MG63 (cell line): ENCODE data around the gene EIF3D. TPM values are rescaled to one million over a fixed set of nuclear protein-coding genes. Genes with fewer than 3 reads are reported as not detected.

Experiments used
- DNase-seq: peaks from one replicate; pipeline ENCODE4 v3.0.0-alpha.2; 2020
- H3K27me3 ChIP-seq: fragments of 250-450 bp; sonication (Bioruptor Pico); 2 replicates; pipeline ENCODE4 v1.5.1; 2020; ENCODE audit warnings: mild to moderate bottlenecking, moderate library complexity
- H3K36me3 ChIP-seq: fragments of 250-450 bp; sonication (Bioruptor Pico); 2 replicates; pipeline ENCODE4 v1.5.1; 2020; ENCODE audit warnings: mild to moderate bottlenecking, moderate library complexity
- H3K4me3 ChIP-seq: fragments of 250-450 bp; sonication (Bioruptor Pico); 2 replicates; pipeline ENCODE4 v1.5.1; 2020; ENCODE audit warnings: mild to moderate bottlenecking, moderate library complexity
- H3K9me3 ChIP-seq: fragments of 250-450 bp; sonication (Bioruptor Pico); 2 replicates; pipeline ENCODE4 v1.5.1; 2020; ENCODE audit warnings: mild to moderate bottlenecking, moderate library complexity
- total RNA-seq: library from RNA; depleted of rRNA; stranded (reverse); fragments of >200 nt; shearing (Covaris generic); gene quantifications from 2 replicates; pipeline ENCODE4 v1.2.3, GENCODE V29; 2014; ENCODE audit warnings: low replicate concordance

Gene EIF3D
- total RNA-seq, 1 experiment from 2014 or later: 575 TPM

DNA sequence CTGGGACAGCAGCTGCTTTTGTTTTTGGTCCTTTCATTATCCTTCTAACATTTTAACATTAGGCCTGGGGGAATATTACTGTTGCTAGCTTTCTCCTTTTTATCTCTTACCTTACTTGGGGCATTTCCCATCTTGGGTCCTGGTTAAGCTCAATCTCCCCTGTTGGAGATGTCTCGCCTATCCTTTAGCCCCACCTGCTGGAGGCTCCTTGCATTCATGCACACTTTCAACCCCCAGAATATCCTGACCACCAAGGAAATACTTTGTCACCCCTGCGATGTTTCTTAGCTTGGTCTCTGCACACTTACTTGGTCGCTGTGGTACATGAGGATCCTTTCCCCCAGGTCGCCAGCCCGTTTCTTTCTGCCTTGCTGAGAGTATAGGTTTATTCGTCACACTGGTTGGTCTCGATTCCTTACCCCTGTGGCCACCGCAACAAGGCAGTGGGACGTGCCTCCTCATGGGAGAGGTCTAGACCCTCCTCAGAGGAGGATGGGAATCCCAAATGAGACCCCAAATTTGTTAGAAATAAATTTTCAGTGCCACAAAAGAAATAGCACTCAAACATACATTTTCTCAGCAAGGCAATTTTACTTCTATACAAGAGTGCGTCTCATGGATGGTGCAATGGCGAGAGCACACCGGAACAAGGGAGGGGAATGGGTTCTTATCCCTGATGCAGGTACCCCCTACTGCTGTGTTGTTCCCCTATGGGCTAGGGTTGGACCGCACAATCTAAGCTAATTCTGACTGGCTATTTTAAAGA is 42.2 kb downstream of the EIF3D start:
- peaks cover 31% of the 10 kb centered on the region for H3K36me3 ChIP-seq
- no peaks in the 10 kb centered on the region; the same call in 1 of the 2 replicates for H3K9me3 ChIP-seq
- H3K4me3 ChIP-seq: no peak overlapping the region
- no peaks in the 10 kb centered on the region for H3K27me3 ChIP-seq
- no peak for DNase-seq

DNA sequence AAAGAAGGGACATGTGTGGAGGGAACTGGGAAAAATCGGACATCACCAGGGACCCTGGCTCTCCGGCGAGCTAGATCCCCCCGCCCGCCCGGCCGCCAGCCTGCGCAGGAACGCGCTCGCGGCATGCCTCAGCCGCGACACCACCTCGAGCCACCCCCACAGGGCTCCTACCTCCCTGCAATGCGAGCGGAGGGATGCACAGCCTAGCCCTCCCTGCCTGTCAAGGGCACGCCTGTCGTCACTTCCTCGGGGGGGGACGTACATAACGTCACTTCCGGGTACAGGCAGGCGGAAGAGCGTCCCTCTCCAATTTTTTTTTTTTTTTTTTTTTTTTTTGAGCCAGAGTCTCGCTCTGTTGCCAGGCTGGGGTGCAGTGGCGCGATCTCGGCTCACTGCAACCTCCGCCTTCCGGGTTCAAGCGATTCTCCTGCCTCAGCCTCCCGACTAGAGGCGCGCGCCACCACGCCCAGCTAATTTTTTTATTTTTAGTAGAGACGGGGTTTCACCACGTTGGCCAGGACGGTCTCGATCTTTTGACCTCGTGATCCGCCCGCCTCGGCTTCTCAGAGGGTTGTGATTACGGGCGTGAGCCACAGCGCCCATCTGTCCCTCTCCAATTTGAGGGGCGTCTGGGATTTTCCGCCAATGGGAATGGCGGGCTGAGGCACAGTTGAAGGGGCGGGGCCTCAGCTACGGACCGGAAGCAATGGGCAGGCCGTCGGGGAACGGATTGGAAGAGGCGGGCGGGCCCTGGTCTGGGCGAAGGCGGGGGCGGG is 47.4 kb downstream of the EIF3D start, which contains the start of gene TXN2:
Gene TXN2 (minus strand): TSS at position 248 of the 776 bp plus-strand sequence. CDS start 803 bp downstream, outside the sequence.
- peak; percentile 96 for DNase-seq
- Histone ChIP-seq H3K4me3 (peak within 1 kb of the TSS; percentile 85), H3K9me3 (no peaks in the 10 kb centered on the region), H3K27me3 (no peaks in the 10 kb centered on the region), H3K36me3 (peaks cover 36% of the 10 kb centered on the region)

GRCh38 chr22:36480941-36481392 is 48.0 kb downstream of the EIF3D start:
- Histone ChIP-seq H3K9me3 (no peaks in the 10 kb centered on the region), H3K4me3 (peak overlapping the region; percentile 85), H3K27me3 (no peaks in the 10 kb centered on the region), H3K36me3 (peaks cover 34% of the 10 kb centered on the region)
- no peak for DNase-seq

DNA sequence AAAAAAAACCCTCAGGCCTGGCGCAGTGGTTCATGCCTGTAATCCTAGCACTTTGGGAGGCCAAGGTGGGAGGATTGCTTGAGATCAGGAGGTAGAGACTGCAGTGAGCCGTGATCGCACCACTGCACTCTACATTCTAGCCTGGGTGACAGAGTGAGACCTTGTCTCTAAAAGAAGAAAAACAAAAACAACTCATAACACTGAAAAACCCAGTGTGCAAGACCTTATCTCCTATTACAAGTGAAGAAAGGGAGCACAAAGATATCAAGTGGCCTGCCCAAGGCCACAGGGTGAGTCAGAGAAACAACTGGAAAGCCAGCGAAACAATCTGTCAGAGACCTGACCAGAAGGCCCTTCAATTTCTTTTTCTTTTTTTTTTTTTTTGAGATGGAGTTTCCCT is 50.0 kb downstream of the EIF3D start:
- DNase-seq: no peak
- H3K9me3 ChIP-seq: no peaks in the 10 kb centered on the region
- no peaks in the 10 kb centered on the region for H3K27me3 ChIP-seq
- no peak overlapping the region for H3K4me3 ChIP-seq
- H3K36me3 ChIP-seq: peaks cover 47% of the 10 kb centered on the region

DNA sequence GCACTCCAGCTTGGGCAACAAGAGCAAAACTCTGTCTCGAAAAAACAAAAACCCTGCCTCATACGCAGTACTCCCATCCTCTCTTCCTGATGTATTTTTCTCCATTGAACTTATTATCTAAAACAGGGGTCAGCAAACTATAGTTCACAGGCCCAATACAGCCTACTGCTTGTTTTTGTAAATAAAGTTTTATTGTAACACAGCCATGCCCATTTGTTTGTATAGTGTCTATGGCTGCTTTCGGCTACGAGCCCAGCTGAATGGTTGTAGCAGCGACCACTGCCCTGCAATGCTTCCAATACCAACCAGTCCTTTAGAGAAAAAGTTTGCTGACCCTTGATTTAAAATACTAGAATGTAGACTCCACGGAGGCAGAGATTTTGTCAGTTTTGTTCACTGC is 53.6 kb downstream of the EIF3D start:
- H3K4me3 ChIP-seq: no peak overlapping the region
- no peaks in the 10 kb centered on the region for H3K27me3 ChIP-seq
- H3K9me3 ChIP-seq: no peaks in the 10 kb centered on the region
- no peak for DNase-seq
- peaks cover 52% of the 10 kb centered on the region for H3K36me3 ChIP-seq

DNA sequence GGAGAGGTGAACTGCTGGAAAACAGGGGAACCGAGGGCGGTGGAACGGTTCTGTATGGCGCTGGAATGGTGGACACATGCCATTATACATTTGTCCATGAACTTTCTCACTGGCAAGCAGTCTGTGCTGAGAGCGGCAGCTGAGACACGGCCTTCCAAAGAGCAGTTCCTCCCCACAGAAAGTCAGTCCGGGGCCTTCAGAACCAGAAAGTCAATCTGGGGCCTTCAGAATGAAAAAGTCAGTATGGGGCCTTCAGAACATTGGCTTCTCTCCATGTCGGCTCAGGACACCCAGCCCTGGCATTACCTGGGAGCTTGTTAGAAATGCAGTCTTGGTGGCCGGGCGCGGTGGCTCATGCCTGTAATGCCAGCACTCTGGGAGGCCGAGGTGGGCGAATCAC is 56.3 kb downstream of the EIF3D start:
- Histone ChIP-seq H3K27me3 (no peaks in the 10 kb centered on the region), H3K4me3 (no peak overlapping the region), H3K9me3 (no peaks in the 10 kb centered on the region), H3K36me3 (peaks cover 48% of the 10 kb centered on the region)
- no peak for DNase-seq

DNA sequence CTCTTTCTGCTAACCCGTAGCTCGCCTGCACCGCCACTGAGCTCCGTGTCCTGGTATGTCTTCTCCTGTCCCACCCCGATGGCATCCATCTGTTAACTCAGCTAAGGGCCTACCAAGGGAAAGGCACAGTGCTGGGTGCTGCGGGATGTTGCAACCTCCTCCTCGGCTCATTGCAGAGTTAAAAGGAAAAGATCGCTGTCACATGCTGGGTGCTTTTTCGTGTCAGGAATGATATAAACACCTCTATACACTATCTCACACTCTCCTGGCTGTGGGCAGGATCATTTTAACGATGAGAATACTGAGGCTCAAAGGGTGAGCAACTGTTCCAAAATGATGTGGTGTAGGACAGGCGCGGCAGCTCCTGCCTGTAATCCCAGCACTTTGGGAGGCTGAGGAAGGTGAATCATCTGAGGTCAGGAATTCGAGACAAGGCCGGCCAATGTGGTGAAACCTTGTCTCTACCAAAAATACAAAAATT is 57.6 kb downstream of the EIF3D start:
- DNase-seq: peak; percentile 33
- Histone ChIP-seq H3K27me3 (no peaks in the 10 kb centered on the region), H3K36me3 (peaks cover 49% of the 10 kb centered on the region), H3K9me3 (no peaks in the 10 kb centered on the region), H3K4me3 (no peak overlapping the region)

DNA sequence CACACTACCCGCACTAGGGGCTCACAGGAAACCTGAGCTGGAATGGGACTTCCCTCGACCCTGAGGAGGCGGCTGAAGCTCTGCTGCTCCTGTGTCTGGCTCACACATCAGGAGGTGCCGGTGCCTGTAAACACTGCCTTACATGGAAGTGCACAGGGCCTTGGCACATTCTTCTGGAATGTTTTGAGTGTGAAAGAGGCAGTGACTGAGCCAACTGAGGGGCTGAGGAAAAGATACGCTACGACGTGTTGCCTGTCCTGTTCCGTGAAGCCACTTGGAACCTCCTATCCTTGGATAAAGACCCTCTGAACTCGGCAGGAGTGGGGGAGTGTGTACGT is 58.0 kb downstream of the EIF3D start:
- Histone ChIP-seq H3K4me3 (no peak overlapping the region), H3K27me3 (no peaks in the 10 kb centered on the region), H3K36me3 (peaks cover 48% of the 10 kb centered on the region), H3K9me3 (no peaks in the 10 kb centered on the region)
- no peak for DNase-seq

DNA sequence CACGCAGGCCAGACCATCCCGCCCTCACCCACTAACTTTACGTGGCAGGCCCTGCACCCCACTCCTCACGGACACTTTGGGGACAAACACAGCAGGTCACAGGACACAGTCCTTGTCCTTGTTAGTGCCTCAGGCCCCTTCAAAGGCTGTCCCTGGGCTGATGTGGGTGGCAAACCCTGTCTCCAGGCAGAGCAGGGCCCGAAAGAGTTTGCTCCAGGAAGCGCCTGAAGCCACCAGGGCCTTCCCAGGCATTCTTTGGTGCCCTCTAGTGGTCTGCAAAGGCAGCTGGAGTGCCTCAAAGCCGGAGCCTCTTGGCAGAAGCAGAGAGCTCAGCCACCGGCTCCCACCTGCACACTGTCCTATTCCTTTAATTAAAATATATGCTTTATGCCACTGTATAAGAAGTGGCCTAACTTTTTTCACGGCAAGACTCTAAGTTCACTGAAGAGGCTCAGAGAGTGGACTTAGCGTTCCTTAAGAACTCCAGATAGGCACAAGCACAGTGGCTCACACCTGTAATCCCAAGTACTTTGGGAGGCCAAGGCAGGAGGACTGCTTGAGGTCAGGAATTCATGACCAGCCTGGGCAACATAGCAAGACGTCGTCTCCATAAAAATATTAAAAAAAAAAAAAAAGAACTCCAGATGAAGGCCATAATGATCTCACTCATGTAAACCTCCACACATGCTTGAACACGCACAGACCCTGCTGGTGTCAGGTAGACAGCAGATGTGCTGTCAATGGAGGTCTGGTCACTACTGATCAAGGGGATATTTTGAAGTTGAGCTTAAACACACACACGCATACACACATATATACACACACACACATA is 58.6 kb downstream of the EIF3D start:
- Histone ChIP-seq H3K36me3 (peaks cover 45% of the 10 kb centered on the region), H3K9me3 (no peaks in the 10 kb centered on the region), H3K4me3 (no peak overlapping the region), H3K27me3 (no peaks in the 10 kb centered on the region)
- DNase-seq: peak; percentile 73

DNA sequence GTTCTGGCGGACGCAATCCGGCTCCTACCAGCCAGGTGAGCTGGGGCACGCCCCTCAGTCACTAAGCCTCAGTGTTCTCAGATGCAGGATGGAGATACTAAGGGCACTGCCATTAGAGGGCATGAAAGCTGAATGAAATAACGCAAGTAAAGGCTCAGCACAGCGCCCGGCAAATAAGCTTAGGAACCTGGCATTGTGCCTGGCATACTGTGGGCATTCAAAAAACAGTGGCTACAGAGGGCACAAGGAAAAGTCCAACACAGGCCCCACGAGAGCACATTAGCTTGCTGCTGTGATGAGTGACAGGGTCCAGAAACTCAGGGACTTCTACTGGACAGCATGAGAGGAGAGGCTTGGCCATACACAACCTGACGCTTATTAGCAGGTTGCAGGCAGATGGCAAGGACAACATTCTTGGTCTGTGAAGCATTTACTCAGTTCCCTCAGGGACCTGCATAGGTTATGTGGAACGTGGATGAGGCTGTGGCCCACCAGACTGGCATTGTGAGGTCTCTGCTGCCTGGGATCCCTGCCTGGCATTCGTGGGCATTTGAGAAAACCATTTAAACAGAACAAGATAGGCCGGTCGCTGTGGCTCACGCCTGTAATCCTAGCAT is 59.8 kb downstream of the EIF3D start:
- Histone ChIP-seq H3K36me3 (peaks cover 38% of the 10 kb centered on the region), H3K4me3 (no peak overlapping the region), H3K27me3 (no peaks in the 10 kb centered on the region), H3K9me3 (no peaks in the 10 kb centered on the region)
- peak; percentile 41 for DNase-seq

DNA sequence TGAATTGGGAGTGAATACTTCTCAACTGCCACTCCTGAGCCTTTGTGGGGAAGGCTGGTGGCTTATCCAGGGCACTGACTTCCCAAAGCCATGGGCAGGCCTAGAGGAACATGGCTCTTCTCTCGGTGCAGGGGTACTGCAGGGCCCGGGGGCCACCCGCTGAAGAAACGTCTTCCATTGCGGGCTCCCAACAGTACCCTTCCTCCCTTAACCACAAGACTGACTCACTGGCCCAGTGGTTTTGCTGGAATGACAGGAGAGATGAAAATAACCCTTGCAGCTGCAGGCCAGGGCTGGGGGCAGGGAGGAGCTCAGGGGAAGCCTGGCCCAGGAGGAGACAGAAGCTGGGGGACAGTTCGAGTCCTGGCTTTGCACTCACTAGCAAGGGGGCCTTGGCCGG is 61.0 kb downstream of the EIF3D start:
- H3K4me3 ChIP-seq: no peak overlapping the region
- H3K9me3 ChIP-seq: no peaks in the 10 kb centered on the region
- no peaks in the 10 kb centered on the region for H3K27me3 ChIP-seq
- H3K36me3 ChIP-seq: peaks cover 38% of the 10 kb centered on the region
- DNase-seq: peak; percentile 92

- H3K36me3 ChIP-seq: peaks cover 38% of the 10 kb centered on the region
- DNase-seq: peak; percentile 85
- no peaks in the 10 kb centered on the region for H3K27me3 ChIP-seq
- H3K9me3 ChIP-seq: no peaks in the 10 kb centered on the region
- H3K4me3 ChIP-seq: no peak overlapping the region
These were observed 61.7 kb downstream of the EIF3D start for GRCh38 chr22:36467042-36467810.

DNA sequence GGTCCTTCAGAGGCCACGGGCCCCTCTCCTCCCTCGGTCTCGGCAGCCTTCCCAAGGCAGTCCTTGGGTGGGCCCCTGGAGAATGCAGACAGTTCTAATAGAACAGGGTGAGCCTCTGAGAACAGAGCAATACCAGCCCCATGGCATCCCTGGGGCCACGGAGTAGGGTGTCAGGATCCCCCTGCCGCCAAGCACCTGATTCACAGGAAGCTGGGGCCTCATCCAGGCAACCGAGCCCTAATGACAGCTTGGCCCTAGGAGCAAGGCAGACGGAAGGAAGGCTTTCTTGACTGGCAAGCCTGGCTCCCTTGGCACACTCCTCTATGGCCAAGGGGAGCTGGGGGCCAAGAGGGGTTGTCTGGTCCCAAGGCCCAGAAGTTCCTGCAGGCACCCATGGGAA is 62.7 kb downstream of the EIF3D start:
- Histone ChIP-seq H3K9me3 (no peaks in the 10 kb centered on the region), H3K27me3 (no peaks in the 10 kb centered on the region), H3K4me3 (no peak overlapping the region), H3K36me3 (peaks cover 37% of the 10 kb centered on the region)
- DNase-seq: peak; percentile 26

- Histone ChIP-seq H3K4me3 (no peak overlapping the region), H3K36me3 (peaks cover 31% of the 10 kb centered on the region), H3K27me3 (no peaks in the 10 kb centered on the region), H3K9me3 (no peaks in the 10 kb centered on the region)
- DNase-seq: peak; percentile 97
These were observed 63.5 kb downstream of the EIF3D start for GRCh38 chr22:36465232-36466021.

DNA sequence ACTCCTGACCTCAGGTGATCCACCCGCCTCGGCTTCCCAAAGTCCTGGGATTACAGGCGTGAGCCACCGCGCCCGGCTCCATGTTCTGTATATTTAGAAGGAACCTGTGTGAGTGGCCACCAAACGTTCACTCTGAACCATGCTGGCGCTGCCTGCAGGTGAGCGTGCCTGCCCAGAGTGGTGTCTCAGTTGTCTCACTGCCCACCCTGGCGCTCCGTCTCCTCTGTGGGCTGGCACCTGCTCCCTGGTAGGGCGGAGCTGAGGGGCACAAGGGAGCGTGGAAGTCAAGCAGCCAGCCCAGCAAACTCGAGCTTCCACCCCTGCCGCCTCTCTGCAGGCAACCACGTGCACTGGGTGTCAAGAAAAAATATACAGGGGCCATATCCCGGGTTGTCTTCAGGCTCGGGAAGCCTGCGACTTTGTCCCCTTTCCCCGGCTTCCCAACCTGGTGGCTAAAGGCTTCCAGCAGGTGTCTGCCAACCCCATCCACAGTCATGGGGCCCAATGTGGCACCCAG is 64.2 kb downstream of the EIF3D start:
- DNase-seq: no peak
- Histone ChIP-seq H3K27me3 (no peaks in the 10 kb centered on the region), H3K4me3 (no peak overlapping the region), H3K36me3 (peaks cover 28% of the 10 kb centered on the region), H3K9me3 (no peaks in the 10 kb centered on the region)
